Measurements from ENCODE around the gene CDH13. TPM values are rescaled to one million over a fixed set of nuclear protein-coding genes. Genes with fewer than 3 reads are reported as not detected.

The CDH13 gene
- total RNA-seq, 2 donors from 2014 or later, result 228 to 280 TPM

GRCh38 chr16:83541231-83541630 is 914.5 kb downstream of the CDH13 start:
- no peaks in the 10 kb centered on the region for H3K36me3 ChIP-seq
- DNase-seq (ENCODE audit: low spot score) (no peak), ATAC-seq (ENCODE audit: insufficient number of reproducible peaks, low FRiP score, low read depth) (no peak)
- no peak for TF ChIP-seq CTCF (IDR thresholded peaks at IDR 0.05)
- no peaks in the 10 kb centered on the region for H3K9me3 ChIP-seq
- no peaks in the 10 kb centered on the region for H3K27me3 ChIP-seq (replicated peaks; ENCODE audit: insufficient read depth)
- H3K27ac ChIP-seq, result no peak overlapping the region
- H3K4me3 ChIP-seq, result no peak overlapping the region
- no peaks in the 10 kb centered on the region for H3K4me1 ChIP-seq (ENCODE audit: control insufficient read depth in 1 of 2, low read depth in 2 of 2)

- ATAC-seq (ENCODE audit: insufficient number of reproducible peaks, low FRiP score, low read depth), result no peak
- no peak overlapping the region for H3K4me3 ChIP-seq
- H3K27ac ChIP-seq, result no peak overlapping the region
- DNase-seq (ENCODE audit: low spot score), result no peak
- TF ChIP-seq CTCF (IDR thresholded peaks at IDR 0.05), result no peak
- H3K27me3 ChIP-seq (replicated peaks; ENCODE audit: insufficient read depth), result no peaks in the 10 kb centered on the region
- no peaks in the 10 kb centered on the region for H3K36me3 ChIP-seq
- no peaks in the 10 kb centered on the region for H3K9me3 ChIP-seq
- H3K4me1 ChIP-seq (ENCODE audit: control insufficient read depth in 1 of 2, low read depth in 2 of 2), result no peaks in the 10 kb centered on the region
These were observed 915.7 kb downstream of the CDH13 start for GRCh38 chr16:83542491-83542890.

- H3K4me3 ChIP-seq, result no peak overlapping the region
- no peaks in the 10 kb centered on the region for H3K4me1 ChIP-seq (ENCODE audit: control insufficient read depth in 1 of 2, low read depth in 2 of 2)
- H3K27me3 ChIP-seq (replicated peaks; ENCODE audit: insufficient read depth), result no peaks in the 10 kb centered on the region
- no peak overlapping the region for H3K27ac ChIP-seq
- no peak for DNase-seq (ENCODE audit: low spot score)
- H3K9me3 ChIP-seq, result no peaks in the 10 kb centered on the region
- ATAC-seq (ENCODE audit: insufficient number of reproducible peaks, low FRiP score, low read depth), result no peak
- H3K36me3 ChIP-seq, result no peaks in the 10 kb centered on the region
- no peak for TF ChIP-seq CTCF (IDR thresholded peaks at IDR 0.05)
These were observed 922.8 kb downstream of the CDH13 start for GRCh38 chr16:83549316-83550182.

GRCh38 chr16:83550183-83550569 is 923.4 kb downstream of the CDH13 start:
- H3K4me3 ChIP-seq, result no peak overlapping the region
- ATAC-seq (ENCODE audit: insufficient number of reproducible peaks, low FRiP score, low read depth) (no peak), DNase-seq (ENCODE audit: low spot score) (no peak)
- no peaks in the 10 kb centered on the region for H3K4me1 ChIP-seq (ENCODE audit: control insufficient read depth in 1 of 2, low read depth in 2 of 2)
- no peaks in the 10 kb centered on the region for H3K9me3 ChIP-seq
- no peak overlapping the region for H3K27ac ChIP-seq
- no peaks in the 10 kb centered on the region for H3K27me3 ChIP-seq (replicated peaks; ENCODE audit: insufficient read depth)
- no peaks in the 10 kb centered on the region for H3K36me3 ChIP-seq
- TF ChIP-seq CTCF (IDR thresholded peaks at IDR 0.05), result no peak

GRCh38 chr16:83552228-83552627 is 925.5 kb downstream of the CDH13 start:
- Histone ChIP-seq H3K9me3 (no peaks in the 10 kb centered on the region), H3K36me3 (peaks cover 4% of the 10 kb centered on the region), H3K4me1 (ENCODE audit: control insufficient read depth in 1 of 2, low read depth in 2 of 2) (no peaks in the 10 kb centered on the region), H3K27ac (no peak overlapping the region), H3K27me3 (replicated peaks; ENCODE audit: insufficient read depth) (no peaks in the 10 kb centered on the region), H3K4me3 (no peak overlapping the region)
- DNase-seq (ENCODE audit: low spot score) (no peak), ATAC-seq (ENCODE audit: insufficient number of reproducible peaks, low FRiP score, low read depth) (no peak)
- TF ChIP-seq CTCF (IDR thresholded peaks at IDR 0.05), result no peak
